Calu3 (cell line): ENCODE results near the gene TECTA. TPM values are rescaled to one million over a fixed set of nuclear protein-coding genes. Genes with fewer than 3 reads are reported as not detected.

ENCODE experiments used
- BruUV-seq: library from RNA; stranded (reverse); fragments of 400-500 nt; replicated peaks from 2 replicates; lab custom pipeline; 2021; lab: Mats Ljungman, UMichigan
- CTCF ChIA-PET: fragments of 300-600 bp; sonication (Branson Sonifier 250); formaldehyde crosslinking; loops from one replicate; lab custom pipeline; 2022; ENCODE audit warnings: antibody characterized with exemption; lab: Charles Lee
- DNase-seq: peaks from one replicate; pipeline ENCODE4 v3.0.0; 2022
- H3K27ac Mint-ChIP-seq: one replicate; pipeline ENCODE4 v1.8.0; 2022; ENCODE audit warnings: mixed read lengths; ENCODE audit not compliant: unreplicated experiment
- H3K27me3 Mint-ChIP-seq: one replicate; pipeline ENCODE4 v1.8.0; 2022; ENCODE audit warnings: mixed read lengths; ENCODE audit not compliant: unreplicated experiment
- H3K36me3 Mint-ChIP-seq: one replicate; pipeline ENCODE4 v1.8.0; 2022; ENCODE audit warnings: mild to moderate bottlenecking, moderate library complexity, mixed read lengths; ENCODE audit not compliant: insufficient read depth, unreplicated experiment
- H3K4me1 Mint-ChIP-seq: one replicate; pipeline ENCODE4 v1.8.0; 2022; ENCODE audit warnings: mild to moderate bottlenecking, low read depth, mixed read lengths; ENCODE audit not compliant: unreplicated experiment
- H3K4me3 Mint-ChIP-seq: one replicate; pipeline ENCODE4 v1.8.0; 2022; ENCODE audit warnings: mild to moderate bottlenecking, low read depth, moderate library complexity, mixed read lengths; ENCODE audit not compliant: unreplicated experiment
- H3K9me3 Mint-ChIP-seq: one replicate; pipeline ENCODE4 v1.8.0; 2022; ENCODE audit warnings: low read depth, mixed read lengths; ENCODE audit not compliant: unreplicated experiment
- CTCF ChIP-seq: fragments of 200-600 bp; IDR thresholded peaks from one replicate; pipeline ENCODE4 v1.8.0; 2022; ENCODE audit warnings: antibody characterized with exemption; ENCODE audit not compliant: unreplicated experiment
- intact Hi-C: fragments of 100-400 bp; cut with micrococcal nuclease; formaldehyde crosslinking; loops from one replicate; pipeline ENCODE4 v1.10.0; 2022; ENCODE audit not compliant: unreplicated experiment
- total RNA-seq: library from RNA; stranded (reverse); gene quantifications from 2 replicates; pipeline ENCODE4 v1.2.3, GENCODE V29; 2022

Gene TECTA
- total RNA-seq, 1 experiment from 2014 or later, result not detected

GRCh38 chr11:121213362-121213893 lies 112.4 kb downstream of the TECTA start:
- no peak for TF ChIP-seq CTCF
- H3K9me3 Mint-ChIP-seq, result no peaks in the 10 kb centered on the region
- intact Hi-C loops, result no loop called here
- H3K4me3 Mint-ChIP-seq, result no peak overlapping the region
- H3K36me3 Mint-ChIP-seq, result no peaks in the 10 kb centered on the region
- no peak overlapping the region for H3K27ac Mint-ChIP-seq
- no peaks in the 10 kb centered on the region for H3K27me3 Mint-ChIP-seq
- CTCF ChIA-PET, result no interaction called here
- no TSS peak for BruUV-seq
- no peaks in the 10 kb centered on the region for H3K4me1 Mint-ChIP-seq
- DNase-seq, result no peak

GRCh38 chr11:121214861-121215260 lies 113.8 kb downstream of the TECTA start:
- H3K36me3 Mint-ChIP-seq, result no peaks in the 10 kb centered on the region
- H3K27me3 Mint-ChIP-seq, result peaks cover 9% of the 10 kb centered on the region
- CTCF ChIA-PET, result no interaction called here
- no peak for DNase-seq
- H3K4me1 Mint-ChIP-seq, result no peaks in the 10 kb centered on the region
- TF ChIP-seq CTCF, result no peak
- intact Hi-C loops, result no loop called here
- no TSS peak for BruUV-seq
- no peaks in the 10 kb centered on the region for H3K9me3 Mint-ChIP-seq
- H3K27ac Mint-ChIP-seq, result no peak overlapping the region
- H3K4me3 Mint-ChIP-seq, result no peak overlapping the region

GRCh38 chr11:121221496-121222200 lies 120.6 kb downstream of the TECTA start:
- TF ChIP-seq CTCF, result no peak
- peaks cover 26% of the 10 kb centered on the region for H3K27me3 Mint-ChIP-seq
- CTCF ChIA-PET, result no interaction called here

GRCh38 chr11:121223161-121223560 lies 122.1 kb downstream of the TECTA start:
- CTCF ChIA-PET, result no interaction called here
- intact Hi-C loops, result no loop called here

More at GRCh38 chr11:121221496-121222200, 120.6 kb downstream of the TECTA start:
- no peak overlapping the region for H3K27ac Mint-ChIP-seq
- BruUV-seq, result no TSS peak
- no peak overlapping the region for H3K4me3 Mint-ChIP-seq
- no peak for DNase-seq
- H3K36me3 Mint-ChIP-seq, result no peaks in the 10 kb centered on the region
- intact Hi-C loops, result no loop called here
- H3K4me1 Mint-ChIP-seq, result no peaks in the 10 kb centered on the region
- no peaks in the 10 kb centered on the region for H3K9me3 Mint-ChIP-seq

More at GRCh38 chr11:121223161-121223560, 122.1 kb downstream of the TECTA start:
- Mint-ChIP-seq H3K4me3 (no peak overlapping the region), H3K4me1 (no peaks in the 10 kb centered on the region), H3K9me3 (no peaks in the 10 kb centered on the region), H3K27me3 (peaks cover 28% of the 10 kb centered on the region), H3K27ac (no peak overlapping the region), H3K36me3 (no peaks in the 10 kb centered on the region)
- no peak for TF ChIP-seq CTCF
- DNase-seq, result no peak
- no TSS peak for BruUV-seq
